Measurements from ENCODE around the gene ATP1B3.
"Not testable (repeated sequence)": the region's sequence is repeated elsewhere in the genome, so short reads cannot be mapped to it uniquely, and the experiment has no call there.

Gene ATP1B3

DNA sequence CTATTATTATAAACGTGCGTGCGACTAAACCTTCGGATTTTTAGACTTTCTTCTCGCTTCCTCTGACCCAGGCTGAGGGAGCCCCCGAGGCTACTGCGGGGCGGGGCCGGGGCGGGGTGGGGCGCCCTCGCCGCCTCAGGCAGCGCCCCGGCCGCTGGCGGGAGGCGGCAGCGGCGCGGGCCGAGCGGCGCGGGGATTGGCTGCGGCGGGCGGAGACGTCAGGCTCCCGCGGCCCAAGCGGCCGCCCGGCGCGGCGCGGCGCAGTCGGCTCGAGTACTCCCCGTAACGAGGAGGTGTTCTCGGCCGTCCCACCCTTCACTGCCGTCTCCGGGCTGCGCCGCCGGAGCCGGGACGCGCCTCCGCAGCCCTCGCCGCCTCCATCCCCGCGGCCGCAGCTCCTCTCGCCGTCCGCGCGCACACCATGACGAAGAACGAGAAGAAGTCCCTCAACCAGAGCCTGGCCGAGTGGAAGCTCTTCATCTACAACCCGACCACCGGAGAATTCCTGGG, at the start of gene ATP1B3:
ATP1B3 (plus strand) TSS at position 263 of the 510 bp plus-strand sequence; CDS start at position 422, 159 bp downstream.
- DNase-seq, result peak; percentile 80

DNA sequence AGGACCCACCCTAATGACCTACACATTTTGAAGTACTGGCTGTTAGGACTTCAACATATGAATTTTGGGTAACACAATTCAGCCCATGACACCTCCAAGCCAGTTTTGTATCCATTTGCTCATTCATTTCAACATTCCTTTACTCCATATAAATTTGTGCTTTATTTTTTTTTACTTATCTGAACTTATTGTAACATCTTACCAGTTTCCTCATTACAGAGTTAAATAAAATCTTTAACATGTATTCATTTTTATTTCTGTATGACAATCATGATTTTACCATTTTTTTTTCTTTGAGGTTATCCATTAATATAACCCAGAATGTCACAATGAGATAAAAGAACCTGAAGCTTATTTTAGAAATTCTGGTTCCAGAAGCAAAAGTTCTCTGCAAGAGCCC, 48.0 kb upstream of the ATP1B3 start:
- no peak for DNase-seq

DNA sequence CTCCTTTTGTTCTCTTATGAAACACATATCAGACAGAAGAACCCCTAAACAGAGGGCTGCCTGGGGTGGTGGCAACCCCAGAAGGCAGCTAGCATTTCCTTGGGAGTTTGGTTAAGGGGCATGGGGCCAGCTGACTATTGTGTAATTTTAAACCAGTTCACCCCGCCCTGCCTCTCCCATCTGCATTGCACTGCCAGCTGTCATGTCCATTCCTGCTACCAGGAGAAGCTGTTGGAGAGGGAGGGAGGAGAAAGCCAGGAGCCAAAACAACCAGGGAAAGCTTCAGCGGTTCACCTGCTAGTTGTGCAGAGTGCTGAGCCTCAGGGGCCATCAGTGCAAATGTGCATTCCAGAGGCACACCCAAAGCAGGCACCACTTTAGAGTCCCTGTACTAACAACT, 47.6 kb upstream of the ATP1B3 start:
- no peak for DNase-seq

DNA sequence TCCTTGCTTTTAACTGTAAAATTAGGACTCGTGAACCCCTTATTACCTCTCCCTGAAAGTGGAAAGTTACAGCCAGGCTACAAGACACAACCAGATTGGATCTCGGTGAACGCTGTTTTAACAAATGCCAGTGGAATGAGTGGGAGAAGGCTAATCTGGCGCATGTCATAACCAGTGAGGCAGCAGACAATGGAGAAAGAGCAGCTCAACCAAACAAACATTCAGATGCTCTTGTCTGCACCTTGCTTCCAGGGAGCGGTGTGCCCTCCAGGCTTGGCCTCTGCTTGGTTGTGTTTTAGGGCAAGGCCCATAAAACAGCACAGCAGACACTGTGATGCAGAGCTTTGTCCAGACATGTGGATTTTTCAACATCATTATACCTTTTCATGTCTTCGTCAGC, 45.9 kb upstream of the ATP1B3 start:
- no peak for DNase-seq

DNA sequence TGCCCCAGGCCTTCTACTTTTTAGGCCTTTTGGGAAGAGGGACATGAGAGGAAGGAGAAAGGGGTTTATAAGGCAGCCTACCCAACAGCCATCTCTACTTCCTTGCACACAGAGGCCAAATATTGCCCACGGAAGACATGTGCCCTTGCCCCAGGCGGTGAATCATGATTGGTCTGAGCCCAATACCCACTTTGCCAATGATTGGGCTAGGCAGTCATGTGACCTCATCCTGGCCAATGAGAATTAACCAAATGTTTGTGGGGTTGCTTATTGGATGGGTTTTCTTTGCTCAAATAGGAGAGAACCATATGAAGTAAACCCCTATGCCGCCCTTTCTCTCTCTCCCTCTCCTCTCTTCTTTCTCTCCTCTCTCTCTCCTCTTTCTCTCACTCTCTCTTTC, 42.2 kb upstream of the ATP1B3 start:
- no peak for DNase-seq

DNA sequence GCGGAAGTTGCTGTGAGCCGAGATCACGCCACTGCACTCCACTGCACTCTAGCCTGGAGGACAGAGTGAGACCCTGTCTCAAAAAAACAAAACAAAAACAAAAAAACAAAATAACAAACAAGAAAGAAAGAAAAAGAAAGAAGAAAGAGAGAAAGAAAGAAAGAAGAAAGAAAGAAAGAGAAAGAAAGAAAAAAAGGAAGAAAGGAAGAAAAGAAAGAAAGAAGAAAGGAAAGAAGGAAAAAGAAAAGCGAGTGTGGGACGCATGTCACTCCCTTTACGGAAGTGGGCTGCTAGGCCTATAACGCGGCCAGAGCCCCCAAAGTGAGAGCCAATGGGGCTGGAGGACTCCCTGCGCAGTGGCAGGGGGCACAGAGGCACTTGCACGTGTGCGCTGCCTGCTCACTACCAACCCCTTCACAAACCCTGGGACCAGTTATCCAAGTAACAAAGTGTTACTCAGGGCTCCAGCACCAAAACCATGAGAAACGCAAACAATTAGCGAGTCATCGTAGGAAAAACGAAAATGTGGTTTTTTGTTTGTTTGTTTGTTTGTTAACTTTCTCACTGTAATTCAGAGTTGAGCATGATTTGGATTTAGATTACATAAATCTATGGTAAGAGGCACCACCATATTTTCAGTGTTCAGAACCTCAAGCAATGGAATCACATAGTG, 40.8 kb upstream of the ATP1B3 start:
- DNase-seq, result no peak

DNA sequence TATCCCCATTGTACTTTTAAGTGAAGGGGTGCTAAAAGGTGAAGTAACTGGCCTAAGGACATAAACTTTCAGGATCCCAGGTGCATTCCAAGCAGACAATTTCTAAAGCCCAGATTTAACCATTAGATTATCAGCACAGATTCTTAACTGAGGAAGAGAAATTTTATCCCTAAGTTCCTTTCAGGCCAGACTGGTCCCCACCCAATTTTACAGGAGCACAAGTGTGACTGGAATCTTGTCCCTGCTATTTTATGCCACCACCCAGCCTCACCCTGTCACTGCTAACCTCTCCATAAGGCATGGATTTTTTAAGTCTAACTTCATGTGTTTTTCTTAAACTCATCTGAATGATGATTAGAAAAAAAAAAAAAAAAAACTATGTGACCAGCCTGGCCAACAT, 37.1 kb upstream of the ATP1B3 start:
- no peak for DNase-seq

DNA sequence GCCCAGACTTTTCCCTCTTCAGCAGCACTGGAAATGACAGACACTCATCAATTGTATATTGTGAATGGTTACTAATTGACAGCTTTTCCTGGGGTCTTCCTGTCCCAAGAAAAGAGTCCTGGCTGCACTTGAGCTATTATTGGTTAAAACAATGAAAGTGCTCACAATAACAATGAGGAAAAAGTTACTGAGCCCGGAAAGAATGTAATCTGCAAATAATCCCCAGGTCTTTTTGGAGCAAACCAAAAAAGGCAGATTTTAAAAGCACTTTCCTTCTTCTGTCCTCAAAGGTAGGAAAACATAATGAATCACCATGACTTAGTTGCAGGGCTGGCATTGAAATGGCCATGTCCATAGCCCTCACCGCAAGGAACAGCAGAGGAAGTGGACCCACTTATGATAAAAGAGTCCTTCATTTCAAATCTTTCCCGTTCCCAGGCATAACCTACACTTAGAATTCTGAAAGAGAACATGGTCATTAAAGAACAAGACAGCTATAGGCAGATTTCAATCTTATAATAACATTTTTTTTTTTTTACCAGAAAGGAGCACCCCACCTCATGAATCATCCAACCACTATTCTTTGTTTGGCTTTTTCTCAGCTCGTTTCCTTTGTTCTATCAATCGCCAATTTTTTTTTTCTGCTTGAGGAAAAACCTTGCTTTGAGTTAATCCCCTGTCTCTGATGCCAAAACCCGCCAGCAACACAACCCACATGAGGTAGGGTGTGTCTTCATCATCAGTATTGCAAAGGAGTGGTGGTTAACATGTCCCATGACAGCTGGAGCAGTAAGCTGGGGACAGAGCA, 35.5 kb upstream of the ATP1B3 start:
- no peak for DNase-seq

DNA sequence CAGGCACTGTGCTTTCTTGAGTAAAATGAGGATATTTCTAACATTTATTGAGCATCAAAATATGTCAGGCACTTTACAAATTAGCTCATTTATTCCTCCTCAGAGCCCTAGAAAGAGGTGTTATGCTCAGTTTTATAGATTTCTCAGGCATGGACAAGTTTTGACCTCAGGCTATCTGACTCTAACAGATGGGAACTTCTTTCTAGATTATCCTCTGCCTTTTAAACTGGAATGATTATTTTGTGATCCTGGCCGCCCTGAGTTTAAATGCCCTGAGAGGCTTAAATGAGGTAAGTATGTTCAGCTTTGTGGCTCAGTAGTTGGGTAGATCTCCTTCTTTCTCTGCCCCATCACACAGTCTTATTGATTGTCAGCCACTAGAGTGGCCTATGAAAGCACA, 32.3 kb upstream of the ATP1B3 start:
- DNase-seq, result no peak

DNA sequence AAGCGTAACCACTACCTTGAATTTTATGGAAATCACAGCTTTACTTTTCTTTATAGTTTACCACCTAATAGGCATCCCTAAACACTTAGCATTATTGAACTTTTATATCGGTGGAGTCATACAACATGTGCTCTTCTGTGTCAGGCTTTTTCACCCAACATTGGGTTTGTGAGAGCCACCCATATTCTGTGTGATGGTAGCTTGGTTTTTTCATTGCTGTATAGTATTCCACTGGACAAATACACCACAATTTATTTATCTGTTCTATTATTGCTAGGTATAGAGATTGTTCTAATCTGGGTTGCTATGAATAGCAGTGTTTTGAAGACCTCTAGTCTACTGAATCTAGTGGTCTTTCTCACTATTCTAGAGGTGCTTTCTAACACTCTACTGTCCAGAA, 31.6 kb upstream of the ATP1B3 start:
- no peak for DNase-seq

DNA sequence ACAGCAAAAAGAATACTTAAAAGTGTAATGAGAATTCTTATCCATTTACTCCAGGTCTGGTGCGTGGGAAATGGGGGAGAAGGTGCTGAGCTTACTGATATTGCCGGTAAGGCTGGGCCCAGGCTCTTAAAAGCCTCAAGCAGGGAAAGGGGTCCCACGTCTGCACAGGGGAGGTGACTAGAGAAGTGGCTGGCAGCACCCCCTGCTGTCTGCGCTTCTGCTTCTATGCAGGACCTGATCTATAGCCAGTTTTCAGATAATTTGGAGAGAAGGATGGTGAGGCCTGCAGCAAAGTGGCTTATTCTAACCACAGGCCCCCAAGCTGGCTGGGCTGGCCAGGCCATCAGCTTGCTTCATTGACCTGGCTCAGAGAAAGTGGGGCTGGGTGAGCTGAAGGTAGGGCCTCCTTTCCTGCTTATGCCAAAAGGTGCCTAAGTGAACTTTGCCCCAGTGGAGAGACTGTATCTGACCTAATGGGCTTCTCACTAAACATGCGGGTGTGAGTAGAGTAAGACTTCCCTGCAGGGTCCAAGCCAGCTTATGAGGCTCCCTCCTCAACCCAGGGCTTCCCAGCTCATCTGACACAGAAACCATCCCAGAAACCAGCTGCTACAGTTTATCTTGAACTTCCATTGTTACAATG, 30.9 kb upstream of the ATP1B3 start:
- DNase-seq, result no peak

DNA sequence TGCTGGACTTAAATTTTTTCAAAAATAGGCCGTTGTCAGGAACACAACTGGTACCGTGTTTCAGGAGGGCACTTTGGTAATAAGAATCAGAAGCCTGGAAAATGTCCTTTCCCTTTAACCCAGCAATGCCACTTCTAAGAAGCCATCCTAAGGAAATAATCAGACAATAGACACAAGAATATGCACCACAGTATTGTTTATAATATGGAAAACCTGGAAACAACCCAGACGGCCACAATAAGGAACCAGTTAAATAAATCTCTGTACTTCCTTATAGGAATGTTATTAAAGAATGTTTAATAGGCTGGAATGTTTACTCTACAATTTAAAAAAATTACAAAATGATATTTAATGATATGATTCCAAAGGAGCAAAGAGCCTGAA, 30.4 kb upstream of the ATP1B3 start:
- no peak for DNase-seq

DNA sequence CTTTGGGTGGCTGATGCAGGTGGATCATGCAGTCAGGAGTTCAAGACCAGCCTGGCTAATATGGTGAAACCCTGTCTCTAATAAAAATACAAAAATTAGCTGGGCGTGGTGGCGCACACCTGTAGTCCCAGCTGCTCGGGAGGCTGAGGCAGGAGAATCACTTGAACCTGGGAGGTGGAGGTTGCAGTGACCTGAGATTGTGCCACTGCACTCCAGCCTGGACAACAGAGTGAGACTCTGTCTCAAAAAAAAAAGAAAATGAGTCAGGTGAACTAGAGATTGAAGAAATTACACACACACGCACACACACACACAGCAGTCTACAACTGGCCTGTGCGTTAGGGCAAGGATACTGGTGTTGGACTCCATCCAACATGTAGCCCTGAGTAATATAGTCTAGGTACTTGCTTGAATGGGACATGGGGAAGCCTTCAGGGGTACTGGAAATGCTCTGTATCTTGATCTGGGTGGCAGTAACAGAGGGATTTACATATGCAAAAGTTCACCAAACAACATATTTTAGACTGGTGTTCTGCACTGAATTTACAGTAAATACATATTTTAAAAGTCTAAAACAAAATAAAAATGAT, 28.2 kb upstream of the ATP1B3 start:
- not testable (repeated sequence) for DNase-seq

DNA sequence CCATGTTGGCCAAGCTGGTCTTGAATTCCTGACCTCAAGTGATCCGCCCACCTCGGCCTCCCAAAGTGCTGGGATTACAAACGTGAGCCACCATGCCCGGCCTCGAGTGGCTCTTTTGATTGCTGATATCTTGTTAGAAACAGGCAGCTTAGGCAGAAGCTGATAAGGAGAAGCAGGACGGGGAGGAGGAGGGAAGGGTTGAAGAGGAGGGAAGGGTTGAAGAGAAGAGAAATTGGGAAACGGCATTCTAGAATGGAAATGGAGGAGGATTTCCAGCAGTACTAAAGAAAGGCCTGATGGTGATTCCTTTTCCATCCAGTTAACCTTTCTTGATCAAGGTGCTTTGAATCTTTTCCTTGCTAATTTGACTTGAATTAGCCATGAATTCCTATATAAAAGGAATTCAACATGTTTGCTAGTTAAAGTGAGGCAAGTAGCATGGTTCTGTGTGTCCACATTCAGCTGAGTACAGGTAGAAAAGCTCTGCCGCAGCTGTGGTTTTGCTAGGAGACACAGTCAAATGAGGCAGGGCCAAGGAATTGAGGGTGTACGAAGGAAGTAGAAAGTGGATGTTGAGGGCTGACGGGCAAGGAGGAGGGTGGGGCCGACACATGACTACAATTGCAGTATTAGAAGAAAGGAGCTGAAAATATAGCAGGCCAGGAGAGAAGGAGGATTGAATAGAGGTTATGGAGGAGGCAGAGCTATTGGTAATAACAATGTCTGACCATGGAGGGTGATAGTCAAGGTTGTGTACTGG, 27.2 kb upstream of the ATP1B3 start:
- no peak for DNase-seq

DNA sequence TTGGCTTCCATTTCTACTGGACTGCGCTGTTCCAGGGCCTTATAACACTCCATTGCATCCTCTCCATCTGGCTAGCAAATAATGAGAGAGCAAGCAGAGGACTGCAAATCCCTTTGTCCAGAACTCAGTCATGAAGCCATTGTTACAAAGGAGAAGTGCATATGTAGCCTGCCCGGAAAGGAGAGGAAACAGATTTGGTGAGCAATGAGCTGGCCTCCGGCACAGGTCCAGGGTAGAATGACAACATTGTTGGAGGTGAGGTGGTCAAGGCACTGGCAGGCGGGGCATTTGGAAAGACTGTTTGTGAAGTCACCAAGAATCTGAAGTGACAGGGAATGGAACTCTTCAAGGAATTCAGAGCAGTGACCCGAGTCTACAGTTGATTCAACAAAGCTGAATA, 25.0 kb upstream of the ATP1B3 start:
- DNase-seq, result no peak

DNA sequence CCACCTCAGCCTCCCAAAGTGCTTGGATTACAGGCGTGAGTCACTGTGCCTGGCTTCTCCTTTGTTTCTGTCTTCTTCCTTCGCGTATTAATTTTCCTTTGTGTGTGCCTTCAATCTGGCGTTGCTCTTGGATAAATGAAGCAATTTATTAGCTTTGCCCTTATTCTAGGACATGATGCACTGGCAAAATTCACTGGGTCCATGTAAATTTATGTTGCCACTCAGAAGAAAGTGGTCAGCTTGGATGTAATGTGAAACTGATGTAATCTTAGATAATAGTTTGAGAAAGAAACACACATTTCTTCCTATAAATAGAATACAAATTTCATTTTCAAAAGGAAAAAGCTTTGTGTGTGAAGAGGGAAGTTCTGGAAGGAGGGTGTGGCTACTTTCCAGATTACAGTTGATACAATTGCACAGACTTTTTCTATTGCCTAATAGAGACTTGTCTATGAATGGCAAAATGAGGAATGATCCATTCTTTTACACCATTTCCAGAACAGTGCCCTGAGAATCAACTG, 23.3 kb upstream of the ATP1B3 start:
- DNase-seq, result no peak

DNA sequence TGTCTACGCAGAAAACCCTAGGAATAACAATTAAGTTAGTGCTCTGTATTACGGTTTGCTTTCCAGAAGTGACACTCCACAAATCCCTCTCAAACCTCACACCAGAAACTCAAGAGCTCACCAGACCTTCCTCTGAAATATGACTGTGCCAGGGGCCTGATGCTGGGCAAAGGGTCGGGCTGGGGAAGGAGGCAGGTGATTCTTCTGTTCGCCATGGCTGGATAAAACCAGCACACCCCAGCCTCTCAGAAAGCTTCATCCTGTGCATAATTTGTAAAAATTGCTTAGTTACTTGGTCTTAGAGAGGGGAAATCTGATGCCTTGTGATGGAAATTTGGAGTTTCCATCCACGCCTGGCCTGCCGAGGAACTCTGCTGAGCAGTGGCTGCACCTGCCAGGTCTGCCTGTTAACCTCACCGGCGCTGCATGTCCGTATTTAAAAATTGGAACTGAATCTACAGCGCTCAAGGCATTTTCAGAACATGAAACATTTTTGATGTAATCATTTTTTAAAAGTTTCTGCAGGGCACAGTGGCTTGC, 22.7 kb upstream of the ATP1B3 start:
- DNase-seq, result no peak

DNA sequence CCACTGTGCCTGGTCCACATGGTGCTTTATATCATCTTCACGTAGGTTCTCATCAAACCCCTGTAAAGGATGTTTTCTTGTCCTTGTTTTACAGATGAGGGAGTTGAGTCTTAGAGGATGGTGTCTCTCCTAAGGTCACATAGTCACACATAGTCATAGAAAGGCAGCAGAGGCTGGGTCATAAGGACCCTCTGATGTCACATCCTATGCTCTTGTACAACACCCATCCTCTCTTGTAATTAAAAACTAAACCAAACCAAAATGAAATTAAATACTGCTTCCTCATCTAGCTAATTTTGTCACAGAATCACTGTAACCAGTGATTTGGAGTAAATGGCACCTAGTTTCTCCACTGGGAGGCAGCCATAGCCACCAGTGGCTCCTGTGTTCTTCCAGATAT, 21.8 kb upstream of the ATP1B3 start:
- DNase-seq, result no peak

DNA sequence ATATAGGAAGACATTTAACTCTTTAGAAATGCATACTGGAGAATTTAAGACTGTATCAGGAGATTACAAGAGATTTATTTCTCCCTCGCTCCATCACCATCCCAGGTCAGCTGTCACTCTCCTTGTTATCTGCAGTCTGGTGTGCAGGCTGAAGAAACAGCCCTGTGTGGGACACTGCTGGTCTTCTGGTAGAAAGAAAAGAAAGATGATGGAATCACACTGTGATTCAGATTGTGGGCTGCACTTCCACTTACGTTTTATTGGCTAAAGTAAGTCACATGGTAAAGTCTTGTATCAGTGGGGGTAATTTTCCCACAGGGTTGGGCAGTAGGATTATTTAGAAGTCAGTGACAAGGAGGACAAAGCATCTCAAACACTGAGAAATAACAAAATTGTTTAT, 18.1 kb upstream of the ATP1B3 start:
- DNase-seq, result no peak

DNA sequence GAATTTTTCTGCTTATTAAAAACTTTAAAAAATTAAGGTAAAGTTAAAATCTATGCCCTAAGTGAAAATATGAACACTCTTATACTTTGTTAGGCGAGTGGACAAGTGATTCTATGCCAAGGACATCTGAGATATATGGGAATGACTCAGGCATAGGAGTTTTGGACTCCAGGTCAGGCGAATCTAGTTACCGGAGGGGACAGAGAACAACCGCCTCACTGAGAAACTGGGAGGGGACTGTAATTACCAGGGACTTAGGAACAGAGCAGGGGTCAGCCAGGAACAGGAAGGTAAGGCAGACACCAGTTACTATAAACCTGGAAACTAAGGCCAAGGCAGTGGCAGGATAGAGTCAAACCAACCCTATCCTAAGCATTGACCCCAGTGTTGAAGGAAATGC, 16.8 kb upstream of the ATP1B3 start:
- DNase-seq, result no peak

DNA sequence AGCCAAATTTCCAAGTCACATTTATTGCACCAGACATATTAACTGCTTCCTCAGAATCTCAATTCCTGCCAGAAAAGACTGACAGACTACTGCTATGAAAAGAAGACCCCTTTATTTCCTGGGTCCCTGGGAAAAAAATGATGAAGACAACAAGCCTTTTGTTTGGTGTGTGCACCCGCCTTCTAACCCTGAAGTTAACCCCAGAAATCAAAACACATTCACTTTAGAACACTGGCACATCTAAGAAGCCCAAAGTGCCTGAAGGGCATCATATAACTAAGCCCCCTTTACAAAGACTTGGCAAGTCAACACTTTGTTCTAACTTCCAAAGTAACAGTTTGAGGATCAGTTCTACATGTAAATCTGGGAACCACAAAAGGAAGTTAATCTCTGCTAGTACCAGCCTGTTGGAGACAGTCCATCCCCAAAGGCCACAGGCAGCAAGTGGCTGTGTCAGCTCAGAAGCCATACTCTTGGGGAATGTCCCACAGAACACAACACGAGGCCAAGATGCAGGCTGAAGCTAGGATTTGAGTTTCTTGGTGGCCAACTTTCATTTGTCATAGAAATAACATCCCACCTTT, 16.3 kb upstream of the ATP1B3 start:
- no peak for DNase-seq

Data from NK-92 treated with Interleukin-12 subunit alpha and Interleukin-12 subunit beta, amount 100 ng/mL, for 24 hours (cell line).